WI38 (cell line): ENCODE measurements around the gene GAD1.

Experiments
- H3K4me3 ChIP-seq: 2 replicates; pipeline ENCODE4 v1.5.1; 2011; ENCODE audit warnings: low read depth, mild to moderate bottlenecking, control low read depth, low read length
- TF ChIP-seq, protein P1 (sequence below): IDR thresholded peaks from 2 replicates; pipeline ENCODE4 v1.5.1; 2012; ENCODE audit warnings: low read depth, mild to moderate bottlenecking, control low read depth, low read length

Gene GAD1

DNA sequence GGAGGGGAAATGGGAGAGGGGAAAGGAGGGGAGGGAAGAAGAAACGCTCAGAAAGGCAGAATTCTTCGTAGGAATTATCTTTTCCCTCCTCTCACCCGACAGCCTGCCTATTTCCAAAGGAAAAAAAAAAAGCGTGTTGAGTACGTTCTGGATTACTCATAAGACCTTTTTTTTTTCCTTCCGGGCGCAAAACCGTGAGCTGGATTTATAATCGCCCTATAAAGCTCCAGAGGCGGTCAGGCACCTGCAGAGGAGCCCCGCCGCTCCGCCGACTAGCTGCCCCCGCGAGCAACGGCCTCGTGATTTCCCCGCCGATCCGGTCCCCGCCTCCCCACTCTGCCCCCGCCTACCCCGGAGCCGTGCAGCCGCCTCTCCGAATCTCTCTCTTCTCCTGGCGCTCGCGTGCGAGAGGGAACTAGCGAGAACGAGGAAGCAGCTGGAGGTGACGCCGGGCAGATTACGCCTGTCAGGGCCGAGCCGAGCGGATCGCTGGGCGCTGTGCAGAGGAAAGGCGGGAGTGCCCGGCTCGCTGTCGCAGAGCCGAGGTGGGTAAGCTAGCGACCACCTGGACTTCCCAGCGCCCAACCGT is at the start of gene GAD1:
TSS of gene GAD1 (plus strand) at position 384 of the 589 bp plus-strand sequence. CDS start 1,705 bp downstream, outside the sequence.
- TF ChIP-seq, protein P1, sequence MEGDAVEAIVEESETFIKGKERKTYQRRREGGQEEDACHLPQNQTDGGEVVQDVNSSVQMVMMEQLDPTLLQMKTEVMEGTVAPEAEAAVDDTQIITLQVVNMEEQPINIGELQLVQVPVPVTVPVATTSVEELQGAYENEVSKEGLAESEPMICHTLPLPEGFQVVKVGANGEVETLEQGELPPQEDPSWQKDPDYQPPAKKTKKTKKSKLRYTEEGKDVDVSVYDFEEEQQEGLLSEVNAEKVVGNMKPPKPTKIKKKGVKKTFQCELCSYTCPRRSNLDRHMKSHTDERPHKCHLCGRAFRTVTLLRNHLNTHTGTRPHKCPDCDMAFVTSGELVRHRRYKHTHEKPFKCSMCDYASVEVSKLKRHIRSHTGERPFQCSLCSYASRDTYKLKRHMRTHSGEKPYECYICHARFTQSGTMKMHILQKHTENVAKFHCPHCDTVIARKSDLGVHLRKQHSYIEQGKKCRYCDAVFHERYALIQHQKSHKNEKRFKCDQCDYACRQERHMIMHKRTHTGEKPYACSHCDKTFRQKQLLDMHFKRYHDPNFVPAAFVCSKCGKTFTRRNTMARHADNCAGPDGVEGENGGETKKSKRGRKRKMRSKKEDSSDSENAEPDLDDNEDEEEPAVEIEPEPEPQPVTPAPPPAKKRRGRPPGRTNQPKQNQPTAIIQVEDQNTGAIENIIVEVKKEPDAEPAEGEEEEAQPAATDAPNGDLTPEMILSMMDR = no peak
- peak within 1 kb of the TSS; percentile 20; the same call in 1 of the 2 replicates for H3K4me3 ChIP-seq

DNA sequence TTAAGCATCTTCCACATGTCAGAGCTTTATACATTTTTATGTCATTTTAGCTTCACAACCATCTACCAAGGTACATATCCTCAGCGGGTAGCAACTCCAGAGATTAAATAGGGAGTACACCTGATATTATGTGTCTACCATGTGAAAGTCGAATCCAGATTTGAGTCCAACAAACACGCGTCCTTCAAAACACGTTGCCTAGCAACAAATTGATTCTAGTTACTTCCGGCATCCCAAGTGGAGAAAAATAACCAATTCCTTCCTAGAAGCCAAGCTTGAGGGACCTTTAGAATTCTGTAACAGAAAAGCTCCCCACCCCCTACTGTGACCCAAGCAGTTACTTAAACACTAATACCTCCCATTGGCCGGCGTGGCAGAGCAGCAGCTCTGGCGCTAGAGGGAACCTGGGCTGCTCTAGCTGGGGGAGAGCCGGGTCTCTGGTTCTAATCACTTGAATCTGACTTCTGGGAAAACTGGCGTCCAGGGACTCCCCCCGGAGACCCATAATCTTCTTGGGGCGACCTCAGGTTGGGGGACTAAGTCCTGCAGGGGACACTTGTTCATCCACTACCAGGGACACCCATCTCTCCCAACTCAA is 46.6 kb upstream of the GAD1 start, which contains the start of gene ERICH2:
TSS of gene ERICH2 (plus strand) at position 371 of the 598 bp plus-strand sequence. CDS start 304 bp downstream, outside the sequence.
- TF ChIP-seq, protein P1 = no peak
- peak within 1 kb of the TSS; percentile 59 for H3K4me3 ChIP-seq

DNA sequence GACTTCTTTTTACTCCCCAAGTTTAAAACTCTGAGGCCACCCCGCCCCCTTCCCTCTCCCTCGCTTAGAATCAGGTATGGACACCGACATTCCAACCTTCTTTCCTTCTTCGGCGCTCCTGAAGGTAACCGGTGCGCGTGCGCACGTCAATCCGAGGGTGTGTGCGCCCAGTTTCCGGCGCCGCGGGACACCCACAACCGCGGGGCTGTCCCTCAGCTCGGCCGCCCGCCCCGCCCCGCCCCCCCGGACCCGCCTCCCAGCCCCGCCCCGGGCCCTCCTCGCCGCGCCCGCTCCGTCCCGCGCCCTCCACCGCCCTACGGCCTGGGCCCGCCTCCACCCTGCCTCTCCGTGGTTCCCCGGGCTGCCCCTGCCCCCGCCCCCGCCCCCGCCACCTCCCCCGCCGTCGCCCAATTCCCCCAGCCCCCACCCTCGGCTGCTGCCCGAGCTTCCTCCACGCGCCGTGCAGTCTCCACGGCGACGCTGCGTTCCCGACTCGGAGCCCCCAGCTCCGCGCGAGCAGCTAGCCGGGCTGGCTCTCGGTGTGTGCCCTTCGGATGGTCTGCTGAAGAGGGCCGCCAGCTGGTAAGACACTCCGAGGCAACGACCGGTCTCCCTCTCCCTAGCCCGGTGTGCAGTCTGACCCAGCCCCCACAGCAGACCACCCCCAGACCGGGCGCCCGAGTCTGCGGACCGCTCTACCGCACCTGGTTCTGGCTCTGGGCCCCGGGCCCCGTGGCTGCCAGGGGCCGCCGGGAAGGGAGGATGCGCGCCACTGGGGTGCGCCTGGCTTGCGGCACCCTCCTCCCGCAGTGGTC is 45.9 kb upstream of the GAD1 start:
- TF ChIP-seq, protein P1 = no peak
- peak overlapping the region; percentile 59 for H3K4me3 ChIP-seq

DNA sequence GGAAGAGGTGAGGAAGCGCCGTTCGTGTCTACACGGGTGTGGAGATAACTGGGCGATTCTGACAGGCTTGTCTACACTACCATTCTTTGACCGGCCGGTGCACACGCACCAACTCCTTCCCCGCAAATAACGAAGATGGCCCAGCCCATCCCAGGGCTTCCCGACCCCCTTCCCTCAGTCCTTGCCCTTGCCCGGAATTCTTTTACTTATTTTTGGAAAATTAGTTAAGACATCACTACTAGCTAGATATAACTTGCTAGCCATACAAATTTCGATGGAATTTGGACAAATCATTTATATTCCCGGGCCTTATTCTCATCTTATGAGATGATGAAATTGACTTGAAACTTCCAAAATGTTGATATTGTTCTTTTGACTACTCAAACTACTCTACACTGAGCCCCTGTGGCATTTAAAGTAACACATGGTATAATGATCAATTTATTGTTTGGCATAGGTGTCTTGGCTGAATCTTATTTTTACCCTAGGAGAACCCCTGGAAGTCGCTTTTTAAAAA is 45.2 kb upstream of the GAD1 start:
- TF ChIP-seq, protein P1 = no peak
- peak overlapping the region; percentile 54 for H3K4me3 ChIP-seq

DNA sequence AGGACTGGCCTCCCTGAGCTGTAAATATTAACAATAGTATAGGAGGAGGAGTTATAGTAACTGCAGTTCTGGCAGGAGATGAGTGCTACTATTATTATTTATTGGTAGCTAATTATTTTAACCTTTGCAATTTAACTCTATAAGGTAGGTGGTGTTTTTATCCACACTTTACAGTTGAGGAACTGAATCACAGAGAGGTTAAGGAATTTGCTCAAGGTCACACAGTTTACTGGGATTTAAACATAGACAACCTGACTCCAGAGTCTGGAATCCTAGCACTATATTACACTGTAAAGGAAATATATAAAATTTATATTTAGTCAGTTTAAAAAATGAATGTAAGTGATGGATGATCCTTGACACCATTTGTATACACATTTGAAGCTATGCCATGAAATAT is 44.4 kb upstream of the GAD1 start:
- no peak overlapping the region for H3K4me3 ChIP-seq
- TF ChIP-seq, protein P1 = no peak

DNA sequence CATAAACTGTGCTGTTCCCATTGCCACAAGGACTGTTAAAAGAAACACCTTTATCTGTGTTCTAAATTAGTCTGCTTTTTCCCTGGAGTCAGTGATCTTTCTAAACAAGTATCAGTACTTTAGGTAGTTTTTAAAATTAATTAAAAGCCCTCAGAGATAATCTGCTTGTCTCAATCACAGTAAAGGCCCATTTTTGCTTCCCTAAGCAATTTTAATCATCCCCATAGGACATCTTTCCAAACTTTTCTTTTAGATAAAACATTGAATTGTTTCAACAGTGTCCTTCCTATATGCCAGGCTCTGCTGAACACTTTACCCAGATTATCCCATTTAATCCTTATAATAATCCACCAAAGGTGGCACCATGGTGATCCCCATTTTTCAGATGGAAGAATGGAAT is 42.6 kb upstream of the GAD1 start:
- no peak overlapping the region for H3K4me3 ChIP-seq
- TF ChIP-seq, protein P1 = no peak
